ENCODE results near the gene TBC1D22B.

Gene TBC1D22B

DNA sequence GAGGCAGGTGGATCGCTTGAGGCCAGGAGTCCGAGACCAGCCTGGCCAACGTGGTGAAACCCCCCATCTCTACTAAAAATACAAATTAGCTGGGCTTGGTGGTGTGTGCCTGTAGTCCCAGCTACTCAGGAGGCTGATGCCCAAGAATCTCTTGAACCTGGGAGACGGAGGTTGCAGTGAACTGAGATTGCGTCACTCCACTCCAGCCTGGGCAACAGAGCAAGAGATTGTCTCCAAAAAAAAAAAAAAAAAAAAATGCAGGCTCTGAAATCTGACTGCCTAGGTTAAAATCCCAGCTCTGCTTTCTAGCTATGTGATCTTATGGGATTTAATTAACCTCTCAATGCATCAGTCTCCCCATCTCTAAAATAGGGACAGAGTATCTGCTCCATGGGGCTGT lies 3.6 kb downstream of the TBC1D22B start:
- H3K27ac Mint-ChIP-seq (ENCODE audit: low read depth) = no peak overlapping the region
- H3K4me3 Mint-ChIP-seq = no peak overlapping the region
- H3K36me3 Mint-ChIP-seq (ENCODE audit: insufficient read depth) = peaks cover 8% of the 10 kb centered on the region
- H3K27me3 Mint-ChIP-seq = no peaks in the 10 kb centered on the region
- H3K4me1 Mint-ChIP-seq = peaks cover 61% of the 10 kb centered on the region
- no peak for ATAC-seq (replicated peaks; ENCODE audit: extremely low read depth, poor library complexity, severe bottlenecking)
- no peaks in the 10 kb centered on the region for H3K9me3 Mint-ChIP-seq
- DNase-seq (ENCODE audit: low spot score in 2 of 2) = no peak

DNA sequence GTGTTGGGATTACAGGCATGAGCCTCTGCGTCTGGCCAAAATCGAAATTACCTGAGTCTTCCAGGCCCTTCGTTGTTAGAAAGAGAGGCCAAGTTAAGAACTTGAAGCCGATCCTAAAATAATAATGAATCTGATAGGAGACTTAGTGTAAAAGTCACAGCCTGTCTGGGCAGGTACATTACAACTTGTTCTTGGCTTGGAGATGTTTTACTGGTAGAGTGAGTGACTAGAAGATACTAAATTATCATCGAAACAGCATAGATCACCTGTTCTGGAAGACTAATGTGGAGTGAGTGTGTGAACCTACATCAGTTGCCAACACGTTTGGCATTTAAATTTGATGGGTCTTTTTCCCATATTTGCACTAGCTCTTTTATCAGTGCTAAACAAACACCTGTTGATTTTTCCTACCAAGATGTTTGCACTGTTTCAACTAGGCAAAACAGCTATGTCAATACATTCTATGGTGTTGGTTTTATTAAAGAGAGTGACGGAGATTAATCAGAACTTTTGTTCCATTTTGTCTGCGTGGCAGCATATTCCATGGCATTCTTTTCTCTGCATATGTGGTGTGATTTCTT lies 5.0 kb downstream of the TBC1D22B start:
- Mint-ChIP-seq H3K36me3 (ENCODE audit: insufficient read depth) (peaks cover 8% of the 10 kb centered on the region), H3K9me3 (no peaks in the 10 kb centered on the region), H3K27me3 (no peaks in the 10 kb centered on the region), H3K4me1 (peaks cover 55% of the 10 kb centered on the region), H3K4me3 (no peak overlapping the region), H3K27ac (ENCODE audit: low read depth) (no peak overlapping the region)
- ATAC-seq (replicated peaks; ENCODE audit: extremely low read depth, poor library complexity, severe bottlenecking) (no peak), DNase-seq (ENCODE audit: low spot score in 2 of 2) (no peak)

DNA sequence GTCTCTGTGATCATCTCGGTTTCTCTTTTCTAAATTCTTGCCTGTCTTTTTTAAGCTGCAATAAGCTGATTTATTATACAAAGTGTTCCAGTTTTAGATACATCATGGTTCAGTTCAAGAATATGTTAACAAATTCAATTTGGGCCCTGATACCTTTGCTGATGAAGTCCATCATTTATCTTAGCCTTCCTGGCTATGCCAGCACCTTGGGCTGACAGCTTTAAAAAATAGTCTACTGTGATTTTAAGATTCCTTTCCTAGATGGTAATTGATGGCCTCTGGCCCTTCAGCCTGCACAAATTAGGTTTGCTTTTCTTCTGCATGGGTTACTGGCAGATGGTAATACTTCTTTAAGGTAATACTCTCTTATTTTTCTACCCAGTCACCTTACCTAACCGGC lies 7.4 kb downstream of the TBC1D22B start:
- DNase-seq (ENCODE audit: low spot score in 2 of 2) = no peak
- Mint-ChIP-seq H3K27me3 (no peaks in the 10 kb centered on the region), H3K36me3 (ENCODE audit: insufficient read depth) (peaks cover 9% of the 10 kb centered on the region), H3K4me3 (no peak overlapping the region), H3K4me1 (peaks cover 41% of the 10 kb centered on the region), H3K9me3 (no peaks in the 10 kb centered on the region), H3K27ac (ENCODE audit: low read depth) (no peak overlapping the region)
- no peak for ATAC-seq (replicated peaks; ENCODE audit: extremely low read depth, poor library complexity, severe bottlenecking)

DNA sequence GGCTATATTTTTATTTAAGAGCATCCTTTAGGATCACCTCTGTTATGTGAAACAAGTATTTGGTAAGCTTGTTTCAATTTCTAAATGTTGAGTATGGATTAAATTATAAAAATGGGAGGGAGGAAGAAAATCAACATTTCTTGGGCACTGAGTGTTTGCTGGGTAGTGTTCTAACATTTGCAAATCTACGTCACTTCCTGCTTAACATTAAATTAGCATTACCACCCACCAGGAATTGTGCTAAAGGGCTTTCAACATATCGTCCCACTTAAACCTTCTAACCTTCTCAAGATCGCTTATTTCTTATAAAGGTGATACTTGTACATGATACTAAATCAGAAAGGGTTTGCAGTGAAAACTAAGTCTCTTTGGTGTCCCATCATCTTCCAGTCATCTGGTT lies 8.3 kb downstream of the TBC1D22B start:
- H3K9me3 Mint-ChIP-seq = no peaks in the 10 kb centered on the region
- H3K27ac Mint-ChIP-seq (ENCODE audit: low read depth) = no peak overlapping the region
- no peak for DNase-seq (ENCODE audit: low spot score in 2 of 2)
- H3K4me1 Mint-ChIP-seq = peaks cover 40% of the 10 kb centered on the region
- ATAC-seq (replicated peaks; ENCODE audit: extremely low read depth, poor library complexity, severe bottlenecking) = no peak
- H3K36me3 Mint-ChIP-seq (ENCODE audit: insufficient read depth) = peaks cover 10% of the 10 kb centered on the region
- no peak overlapping the region for H3K4me3 Mint-ChIP-seq
- H3K27me3 Mint-ChIP-seq = no peaks in the 10 kb centered on the region

DNA sequence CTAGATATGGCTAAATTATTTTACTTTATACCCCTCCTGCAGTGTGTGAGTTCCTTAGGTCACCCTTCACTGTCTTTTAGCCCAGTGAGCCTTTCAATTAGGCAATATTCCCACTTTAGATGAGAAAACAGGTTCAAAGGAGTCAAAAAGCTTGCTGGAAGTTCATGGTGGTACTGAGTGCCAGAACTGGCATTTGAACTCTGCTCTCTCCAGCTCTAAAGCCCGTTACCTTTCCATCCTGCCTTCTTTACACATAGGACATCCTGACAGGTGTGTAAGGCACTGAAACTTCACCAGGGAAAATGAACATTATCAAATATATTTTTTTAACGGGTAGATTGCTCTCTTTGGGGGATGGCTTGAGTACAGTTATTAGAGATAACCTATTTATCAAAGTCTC lies 11.5 kb downstream of the TBC1D22B start:
- Mint-ChIP-seq H3K9me3 (no peaks in the 10 kb centered on the region), H3K4me1 (peaks cover 41% of the 10 kb centered on the region), H3K4me3 (no peak overlapping the region), H3K36me3 (ENCODE audit: insufficient read depth) (peaks cover 7% of the 10 kb centered on the region), H3K27me3 (no peaks in the 10 kb centered on the region), H3K27ac (ENCODE audit: low read depth) (no peak overlapping the region)
- ATAC-seq (replicated peaks; ENCODE audit: extremely low read depth, poor library complexity, severe bottlenecking) = no peak
- no peak for DNase-seq (ENCODE audit: low spot score in 2 of 2)

DNA sequence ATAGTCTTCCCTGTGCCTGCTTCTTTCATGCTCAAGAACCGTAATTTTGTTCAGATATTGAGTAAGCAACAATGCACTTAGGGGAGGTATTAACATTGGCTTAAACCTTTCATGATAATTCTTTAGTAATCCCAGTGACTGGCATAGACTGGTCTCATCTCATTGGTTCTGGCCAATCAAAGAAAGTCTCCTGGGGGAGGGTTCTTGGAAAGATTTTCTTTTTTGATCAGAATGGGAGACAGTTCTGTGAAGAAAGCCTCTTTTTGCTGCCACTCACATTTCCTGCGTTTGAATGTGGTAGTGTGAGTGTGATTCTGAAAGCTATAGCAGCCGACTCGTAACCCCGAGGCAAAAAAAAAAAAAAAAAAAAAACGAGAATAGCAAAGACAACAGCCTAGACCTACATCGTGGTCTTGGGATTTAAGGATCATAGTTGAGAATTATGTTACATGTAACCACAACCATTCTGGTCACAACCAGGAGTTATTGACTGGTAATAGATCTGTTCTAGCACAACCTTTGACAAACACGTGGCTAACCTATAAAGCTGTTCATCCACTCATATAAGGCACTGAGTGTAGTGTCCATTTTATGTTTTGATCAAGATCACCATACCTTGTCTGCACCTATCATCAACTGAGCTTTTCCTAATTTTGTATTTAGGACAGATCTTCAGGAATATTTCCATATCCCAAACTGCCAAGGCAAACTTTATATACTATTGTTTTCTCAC lies 15.4 kb downstream of the TBC1D22B start:
- H3K4me1 Mint-ChIP-seq = peaks cover 36% of the 10 kb centered on the region
- peak overlapping the region; percentile 10 for H3K27ac Mint-ChIP-seq (ENCODE audit: low read depth)
- no peak overlapping the region for H3K4me3 Mint-ChIP-seq
- H3K9me3 Mint-ChIP-seq = no peaks in the 10 kb centered on the region
- H3K36me3 Mint-ChIP-seq (ENCODE audit: insufficient read depth) = peaks cover 10% of the 10 kb centered on the region
- H3K27me3 Mint-ChIP-seq = no peaks in the 10 kb centered on the region
- ATAC-seq (replicated peaks; ENCODE audit: extremely low read depth, poor library complexity, severe bottlenecking) = no peak
- DNase-seq (ENCODE audit: low spot score in 2 of 2) = no peak

DNA sequence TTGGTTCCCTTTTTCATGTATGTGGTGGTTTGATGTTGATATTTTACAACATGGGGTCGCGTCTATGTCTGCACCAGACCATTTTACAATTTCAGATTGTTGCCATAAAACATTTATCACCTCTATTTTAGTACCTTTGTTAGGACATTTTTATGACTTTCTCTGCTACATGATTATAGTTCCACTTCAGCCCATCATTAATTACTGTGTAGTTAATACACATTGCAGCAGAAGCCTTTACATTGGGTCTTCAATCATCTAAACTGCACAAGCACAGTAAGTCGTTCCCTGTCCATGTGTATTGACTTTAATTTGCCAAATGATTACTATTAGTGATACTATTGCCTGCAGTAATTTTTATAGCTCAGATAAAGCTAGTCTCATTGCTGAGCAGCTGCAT lies 16.1 kb downstream of the TBC1D22B start:
- ATAC-seq (replicated peaks; ENCODE audit: extremely low read depth, poor library complexity, severe bottlenecking) = no peak
- Mint-ChIP-seq H3K27ac (ENCODE audit: low read depth) (peak overlapping the region; percentile 10), H3K4me3 (no peak overlapping the region), H3K4me1 (peaks cover 29% of the 10 kb centered on the region), H3K36me3 (ENCODE audit: insufficient read depth) (peaks cover 7% of the 10 kb centered on the region), H3K9me3 (no peaks in the 10 kb centered on the region), H3K27me3 (no peaks in the 10 kb centered on the region)
- no peak for DNase-seq (ENCODE audit: low spot score in 2 of 2)

DNA sequence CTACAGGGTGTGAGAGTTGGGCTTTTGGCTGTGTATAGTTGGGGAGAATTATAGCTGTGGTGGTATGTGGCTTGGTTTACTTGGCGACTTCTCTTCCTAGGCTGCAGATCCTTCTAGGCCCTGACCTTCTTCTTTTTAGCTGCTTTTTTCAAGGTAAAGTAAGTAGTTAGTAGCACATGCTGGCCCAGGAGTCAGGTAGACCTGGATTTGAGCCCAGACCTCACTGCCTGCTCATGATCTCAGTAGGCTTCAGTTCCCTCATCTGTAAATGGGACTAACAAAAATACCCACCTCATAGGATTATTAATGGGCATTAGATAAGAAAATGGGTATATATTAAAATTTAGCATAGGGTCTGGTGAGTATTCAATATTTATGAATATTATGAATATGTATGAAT lies 17.8 kb downstream of the TBC1D22B start:
- no peak overlapping the region for H3K27ac Mint-ChIP-seq (ENCODE audit: low read depth)
- peaks cover 3% of the 10 kb centered on the region for H3K36me3 Mint-ChIP-seq (ENCODE audit: insufficient read depth)
- H3K4me1 Mint-ChIP-seq = peaks cover 36% of the 10 kb centered on the region
- ATAC-seq (replicated peaks; ENCODE audit: extremely low read depth, poor library complexity, severe bottlenecking) (no peak), DNase-seq (ENCODE audit: low spot score in 2 of 2) (no peak)
- no peak overlapping the region for H3K4me3 Mint-ChIP-seq
- H3K27me3 Mint-ChIP-seq = no peaks in the 10 kb centered on the region
- no peaks in the 10 kb centered on the region for H3K9me3 Mint-ChIP-seq

DNA sequence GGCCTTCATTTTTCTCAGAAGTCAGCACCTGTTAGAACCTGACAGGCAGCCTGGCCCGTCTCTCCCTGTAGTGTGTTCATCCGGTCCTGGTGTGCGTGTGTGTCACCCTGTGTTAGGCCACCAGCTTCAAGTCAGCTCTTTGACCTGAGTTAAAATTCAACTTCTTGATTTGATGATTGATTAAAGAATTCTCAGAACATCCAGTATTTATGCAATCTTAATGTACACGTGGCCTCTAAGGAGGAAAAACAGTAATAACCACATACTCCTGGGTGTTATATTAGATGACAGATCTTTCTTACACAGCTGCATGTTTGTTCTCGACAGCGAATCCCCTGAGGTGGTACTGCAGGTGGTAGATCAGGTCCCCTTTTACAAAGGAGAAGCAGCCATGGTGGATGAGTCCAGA lies 19.4 kb downstream of the TBC1D22B start:
- H3K4me1 Mint-ChIP-seq = peaks cover 36% of the 10 kb centered on the region
- H3K36me3 Mint-ChIP-seq (ENCODE audit: insufficient read depth) = peaks cover 3% of the 10 kb centered on the region
- no peak overlapping the region for H3K27ac Mint-ChIP-seq (ENCODE audit: low read depth)
- DNase-seq (ENCODE audit: low spot score in 2 of 2) (no peak), ATAC-seq (replicated peaks; ENCODE audit: extremely low read depth, poor library complexity, severe bottlenecking) (no peak)
- H3K9me3 Mint-ChIP-seq = no peaks in the 10 kb centered on the region
- no peak overlapping the region for H3K4me3 Mint-ChIP-seq
- H3K27me3 Mint-ChIP-seq = no peaks in the 10 kb centered on the region

DNA sequence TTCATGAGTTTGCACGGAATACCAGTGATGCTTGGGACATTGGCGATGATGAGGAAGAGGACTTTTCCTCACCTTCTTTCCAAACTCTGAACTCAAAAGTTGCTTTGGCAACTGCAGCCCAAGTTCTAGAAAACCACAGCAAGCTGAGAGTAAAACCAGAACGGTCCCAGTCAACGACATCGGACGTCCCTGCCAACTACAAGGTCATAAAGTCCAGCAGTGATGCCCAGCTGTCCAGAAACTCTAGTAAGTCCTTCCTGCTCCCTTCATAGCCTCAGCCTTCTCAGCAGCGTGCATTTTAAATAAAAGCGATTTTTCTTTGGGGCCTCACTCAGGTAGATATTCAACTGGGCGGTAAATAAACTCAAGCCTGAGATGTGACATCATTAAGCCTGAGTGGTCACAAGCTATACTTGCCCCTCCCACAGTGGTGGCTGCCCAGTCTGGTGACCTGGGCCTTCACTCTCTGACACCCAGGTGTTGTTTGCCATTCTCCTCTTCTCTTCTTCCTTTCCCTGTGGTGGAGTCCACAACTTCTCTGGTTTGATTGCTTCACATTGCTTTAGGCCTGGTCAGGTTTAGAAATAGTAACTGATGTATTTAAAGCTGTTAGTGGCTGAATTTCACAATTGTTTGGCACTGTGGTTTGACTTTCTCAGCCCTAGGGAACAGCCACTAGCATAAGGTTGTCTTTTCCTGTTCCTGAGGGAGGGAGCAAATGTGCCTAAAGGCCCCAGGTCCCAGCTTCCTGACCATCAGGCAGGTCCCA lies 22.0 kb downstream of the TBC1D22B start:
- H3K9me3 Mint-ChIP-seq = no peaks in the 10 kb centered on the region
- H3K27ac Mint-ChIP-seq (ENCODE audit: low read depth) = no peak overlapping the region
- H3K36me3 Mint-ChIP-seq (ENCODE audit: insufficient read depth) = peaks cover 13% of the 10 kb centered on the region
- ATAC-seq (replicated peaks; ENCODE audit: extremely low read depth, poor library complexity, severe bottlenecking) (no peak), DNase-seq (ENCODE audit: low spot score in 2 of 2) (no peak)
- peaks cover 21% of the 10 kb centered on the region for H3K4me1 Mint-ChIP-seq
- H3K27me3 Mint-ChIP-seq = no peaks in the 10 kb centered on the region
- no peak overlapping the region for H3K4me3 Mint-ChIP-seq

DNA sequence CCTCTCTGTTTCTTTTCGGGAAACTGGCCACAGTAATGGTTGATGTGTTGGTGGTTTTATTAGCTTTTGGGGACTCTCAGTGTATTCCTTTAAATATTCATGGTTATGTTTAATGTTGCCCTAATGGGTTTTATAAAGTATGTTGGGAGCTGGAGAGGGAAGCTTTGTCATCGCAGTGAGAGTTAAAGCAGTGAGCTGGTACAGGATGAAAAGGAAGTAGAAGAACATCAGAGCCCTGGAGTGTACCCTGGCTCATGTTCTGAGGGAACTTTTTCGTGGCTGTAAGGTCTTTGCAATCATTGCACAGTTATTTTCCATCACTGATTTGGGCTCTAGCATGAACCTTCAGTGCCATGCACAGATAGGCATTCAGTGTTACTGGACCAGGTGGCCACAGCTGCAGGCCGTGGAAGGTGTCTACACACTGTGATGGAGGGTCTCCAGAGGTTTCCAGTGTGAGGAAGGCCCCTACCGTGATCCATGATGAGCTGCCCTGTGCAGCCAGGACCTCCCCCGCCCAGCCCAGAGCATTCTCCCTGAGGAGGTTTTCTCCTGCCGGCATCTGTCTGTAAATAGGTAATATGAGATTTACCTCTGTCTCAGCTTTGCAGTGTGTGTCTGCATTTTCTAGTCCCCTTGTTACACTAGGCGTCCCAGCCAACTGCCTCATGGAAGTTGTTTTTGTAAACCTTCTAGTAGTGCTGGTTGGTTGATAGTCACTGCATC lies 22.8 kb downstream of the TBC1D22B start:
- Mint-ChIP-seq H3K4me3 (no peak overlapping the region), H3K4me1 (peaks cover 21% of the 10 kb centered on the region)
- no peak for ATAC-seq (replicated peaks; ENCODE audit: extremely low read depth, poor library complexity, severe bottlenecking)

DNA sequence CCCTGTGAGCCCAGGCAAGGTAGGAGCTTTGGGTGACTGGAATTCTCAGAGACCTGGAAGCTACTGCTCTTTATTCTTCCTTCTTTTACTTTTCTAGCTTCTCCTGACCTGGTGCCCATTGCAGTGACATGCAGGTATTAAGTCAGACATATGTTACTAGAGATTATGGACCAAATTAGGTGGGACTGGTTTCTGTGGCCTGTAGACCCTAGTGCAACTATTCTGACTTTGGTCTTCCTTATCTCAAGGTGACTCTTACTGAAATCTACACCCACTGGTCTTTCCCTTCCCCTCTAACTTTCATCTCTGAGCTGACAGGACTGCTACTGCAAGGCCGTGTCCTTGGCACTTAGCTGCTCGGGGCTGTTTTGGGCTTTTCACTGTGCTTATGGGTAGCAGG lies 24.8 kb downstream of the TBC1D22B start:
- Mint-ChIP-seq H3K4me3 (no peak overlapping the region), H3K27me3 (no peaks in the 10 kb centered on the region), H3K4me1 (peaks cover 8% of the 10 kb centered on the region), H3K9me3 (no peaks in the 10 kb centered on the region), H3K36me3 (ENCODE audit: insufficient read depth) (peaks cover 30% of the 10 kb centered on the region), H3K27ac (ENCODE audit: low read depth) (no peak overlapping the region)
- ATAC-seq (replicated peaks; ENCODE audit: extremely low read depth, poor library complexity, severe bottlenecking) (no peak), DNase-seq (ENCODE audit: low spot score in 2 of 2) (no peak)

More for the DNA sequence above, 22.8 kb downstream of the TBC1D22B start:
- no peak overlapping the region for H3K27ac Mint-ChIP-seq (ENCODE audit: low read depth)
- H3K9me3 Mint-ChIP-seq = no peaks in the 10 kb centered on the region
- no peaks in the 10 kb centered on the region for H3K27me3 Mint-ChIP-seq
- peaks cover 15% of the 10 kb centered on the region for H3K36me3 Mint-ChIP-seq (ENCODE audit: insufficient read depth)
- no peak for DNase-seq (ENCODE audit: low spot score in 2 of 2)

All from central memory CD8-positive, alpha-beta T cell (primary cell).